MCF 10A (cell line): ENCODE results near the gene LPIN3. TPM values are rescaled to one million over a fixed set of nuclear protein-coding genes. Genes with fewer than 3 reads are reported as not detected.

ENCODE experiments used
- BruUV-seq: library from RNA; stranded (reverse); fragments of 400-500 nt; replicated peaks from 2 replicates; lab custom pipeline; 2021; lab: Mats Ljungman, UMichigan
- CTCF ChIA-PET: fragments of 300-600 bp; sonication (Branson Sonifier 250); formaldehyde crosslinking; extraction: SDS; loops from one replicate; lab custom pipeline; 2021; ENCODE audit warnings: antibody characterized with exemption, inconsistent platforms; lab: Yijun Ruan, JAX
- POLR2A ChIA-PET: fragments of 300-600, 350-650 bp; sonication (Branson Sonifier 250); formaldehyde crosslinking; extraction: SDS; loops from one replicate; lab custom pipeline; 2020; ENCODE audit warnings: antibody characterized with exemption, inconsistent platforms; lab: Yijun Ruan, JAX
- DNase-seq: peaks from one replicate; pipeline ENCODE4 v3.0.0-alpha.2; 2018; ENCODE audit not compliant: unreplicated experiment
- H3K27ac Mint-ChIP-seq: one replicate; pipeline ENCODE4 v1.8.0; 2022; ENCODE audit warnings: mild to moderate bottlenecking, low read depth, mixed read lengths; ENCODE audit not compliant: unreplicated experiment
- H3K27me3 Mint-ChIP-seq: one replicate; pipeline ENCODE4 v1.8.0; 2022; ENCODE audit warnings: mixed read lengths; ENCODE audit not compliant: insufficient read depth, unreplicated experiment
- H3K36me3 Mint-ChIP-seq: one replicate; pipeline ENCODE4 v1.8.0; 2022; ENCODE audit warnings: mild to moderate bottlenecking, moderate library complexity, mixed read lengths; ENCODE audit not compliant: insufficient read depth, unreplicated experiment
- H3K4me1 Mint-ChIP-seq: one replicate; pipeline ENCODE4 v1.8.0; 2022; ENCODE audit warnings: mixed read lengths; ENCODE audit not compliant: insufficient read depth, unreplicated experiment
- H3K4me3 Mint-ChIP-seq: one replicate; pipeline ENCODE4 v1.8.0; 2022; ENCODE audit warnings: mild to moderate bottlenecking, moderate library complexity, mixed read lengths; ENCODE audit not compliant: unreplicated experiment
- H3K9me3 Mint-ChIP-seq: one replicate; pipeline ENCODE4 v1.8.0; 2022; ENCODE audit warnings: mixed read lengths; ENCODE audit not compliant: unreplicated experiment
- intact Hi-C: fragments of 100-400 bp; cut with micrococcal nuclease; formaldehyde crosslinking; loops from 2 replicates; pipeline ENCODE4 v1.14.1; 2022
- total RNA-seq: library from RNA; stranded (reverse); gene quantifications from 2 replicates; pipeline ENCODE4 v1.2.3, GENCODE V29; 2022
- TF ChIP-seq, protein P1 (sequence below): fragments of 200-600 bp; IDR thresholded peaks from one replicate; pipeline ENCODE4 v1.8.0; 2022; ENCODE audit warnings: antibody characterized with exemption, mild to moderate bottlenecking; ENCODE audit not compliant: unreplicated experiment

Gene LPIN3
- total RNA-seq, 1 experiment from 2014 or later = 16.5 TPM

DNA sequence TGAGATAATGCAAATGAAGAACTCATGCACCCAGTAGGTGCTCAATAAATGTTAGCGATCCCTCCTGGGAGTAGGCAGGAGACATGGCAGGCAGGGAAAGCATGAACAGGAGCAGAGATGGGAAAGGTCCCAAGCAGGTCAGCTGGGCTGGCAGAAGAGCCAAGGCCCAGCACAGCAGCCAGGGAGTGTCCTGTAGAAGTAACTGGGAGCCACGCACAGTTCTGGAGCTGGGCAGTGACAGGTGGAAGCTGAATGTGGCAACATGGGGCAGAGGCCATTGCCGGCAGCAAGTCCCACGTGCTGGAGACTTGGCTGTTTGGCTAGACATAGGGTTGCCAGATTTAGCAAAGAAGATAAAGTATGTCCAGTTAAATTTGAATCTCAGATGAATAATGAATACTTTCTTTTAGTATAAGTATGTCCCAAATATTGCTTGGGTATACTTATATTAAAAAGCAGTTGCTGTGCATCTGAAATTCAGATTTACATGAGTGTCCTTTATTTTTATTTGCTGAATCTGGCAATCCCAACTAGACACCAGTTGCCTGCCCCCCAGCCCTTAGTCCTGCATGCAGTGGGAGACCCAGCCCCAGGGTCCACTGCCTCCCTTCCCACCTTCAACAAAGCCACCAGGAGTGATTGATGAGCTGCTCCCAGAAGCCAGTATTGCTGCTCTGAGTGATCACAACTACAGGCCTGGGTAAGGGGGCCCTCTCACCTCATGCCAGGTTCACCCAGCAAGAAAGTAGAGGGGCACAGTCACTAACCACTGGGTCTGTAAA, 3.7 kb upstream of the LPIN3 start:
- no peaks in the 10 kb centered on the region for H3K27me3 Mint-ChIP-seq
- intact Hi-C loops = no loop called here
- H3K4me3 Mint-ChIP-seq = no peak overlapping the region
- no peak for DNase-seq
- BruUV-seq = no TSS peak
- no peaks in the 10 kb centered on the region for H3K9me3 Mint-ChIP-seq
- TF ChIP-seq, protein P1, sequence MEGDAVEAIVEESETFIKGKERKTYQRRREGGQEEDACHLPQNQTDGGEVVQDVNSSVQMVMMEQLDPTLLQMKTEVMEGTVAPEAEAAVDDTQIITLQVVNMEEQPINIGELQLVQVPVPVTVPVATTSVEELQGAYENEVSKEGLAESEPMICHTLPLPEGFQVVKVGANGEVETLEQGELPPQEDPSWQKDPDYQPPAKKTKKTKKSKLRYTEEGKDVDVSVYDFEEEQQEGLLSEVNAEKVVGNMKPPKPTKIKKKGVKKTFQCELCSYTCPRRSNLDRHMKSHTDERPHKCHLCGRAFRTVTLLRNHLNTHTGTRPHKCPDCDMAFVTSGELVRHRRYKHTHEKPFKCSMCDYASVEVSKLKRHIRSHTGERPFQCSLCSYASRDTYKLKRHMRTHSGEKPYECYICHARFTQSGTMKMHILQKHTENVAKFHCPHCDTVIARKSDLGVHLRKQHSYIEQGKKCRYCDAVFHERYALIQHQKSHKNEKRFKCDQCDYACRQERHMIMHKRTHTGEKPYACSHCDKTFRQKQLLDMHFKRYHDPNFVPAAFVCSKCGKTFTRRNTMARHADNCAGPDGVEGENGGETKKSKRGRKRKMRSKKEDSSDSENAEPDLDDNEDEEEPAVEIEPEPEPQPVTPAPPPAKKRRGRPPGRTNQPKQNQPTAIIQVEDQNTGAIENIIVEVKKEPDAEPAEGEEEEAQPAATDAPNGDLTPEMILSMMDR = no peak
- peaks cover 20% of the 10 kb centered on the region for H3K4me1 Mint-ChIP-seq
- H3K36me3 Mint-ChIP-seq = peaks cover 1% of the 10 kb centered on the region
- ChIA-PET CTCF (interaction anchor here (0.6 to 6.7 kb wide), 9 partner anchors 7 to 378 kb away, joined by 3 to 314 read pairs (median 7); partner anchors contain the start of gene PLCG1), POLR2A (interaction anchor here (1.2 to 2.3 kb wide), 4 partner anchors 20 to 167 kb away, joined by 3 to 9 read pairs (median 6); no protein-coding TSS in a partner anchor)
- H3K27ac Mint-ChIP-seq = no peak overlapping the region

DNA sequence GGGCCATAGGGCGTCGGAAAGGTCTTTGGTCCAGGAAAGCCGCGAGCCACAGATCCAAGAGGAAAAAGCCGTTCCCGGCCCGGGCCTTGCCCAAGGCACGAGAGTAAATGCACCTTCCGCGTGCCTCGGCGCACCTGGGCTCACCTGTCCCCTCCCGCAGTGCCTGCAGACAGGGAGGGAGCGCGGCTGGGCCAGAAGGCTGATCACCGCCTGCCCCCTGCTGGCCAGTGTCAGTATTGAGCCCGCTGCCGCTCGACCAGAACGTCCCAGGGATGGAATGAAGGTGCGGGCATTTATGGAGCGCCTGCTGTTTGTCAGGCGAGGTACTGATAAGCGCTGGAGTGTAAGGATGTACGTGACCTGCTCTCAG, 679 bp upstream of the LPIN3 start:
- H3K4me1 Mint-ChIP-seq = peaks cover 33% of the 10 kb centered on the region
- H3K4me3 Mint-ChIP-seq = peak overlapping the region; percentile 80
- TF ChIP-seq, protein P1 = peak; percentile 99
- ChIA-PET CTCF (interaction anchor here (0.6 to 6.7 kb wide), 81 partner anchors 9 to 1911 kb away, joined by 3 to 314 read pairs (median 5); partner anchors contain the start of gene PLCG1), POLR2A (interaction anchor here (0.7 to 6.5 kb wide), 32 partner anchors 10 to 371 kb away, joined by 3 to 65 read pairs (median 4); partner anchors contain the start of genes PLCG1 and ZHX3)
- no peaks in the 10 kb centered on the region for H3K9me3 Mint-ChIP-seq
- peaks cover 4% of the 10 kb centered on the region for H3K36me3 Mint-ChIP-seq
- DNase-seq = peak; percentile 89
- intact Hi-C loops = loop anchor here (1.0 kb wide), 6 partner anchors 71 to 372 kb away; no protein-coding TSS in a partner anchor
- no peaks in the 10 kb centered on the region for H3K27me3 Mint-ChIP-seq
- H3K27ac Mint-ChIP-seq = peak overlapping the region; percentile 96
- no TSS peak for BruUV-seq

- no TSS peak for BruUV-seq
Observed at GRCh38 chr20:41342474-41343464, 2.1 kb downstream of the LPIN3 start.

More at GRCh38 chr20:41342474-41343464, 2.1 kb downstream of the LPIN3 start:
- H3K4me1 Mint-ChIP-seq = peaks cover 27% of the 10 kb centered on the region
- peak overlapping the region; percentile 80 for H3K27ac Mint-ChIP-seq
- no peaks in the 10 kb centered on the region for H3K27me3 Mint-ChIP-seq
- ChIA-PET POLR2A (interaction anchor here (0.7 to 6.5 kb wide), 6 partner anchors 13 to 216 kb away, joined by 3 to 48 read pairs (median 4); no protein-coding TSS in a partner anchor), CTCF (interaction anchor here (0.6 to 6.3 kb wide), 5 partner anchors 67 to 391 kb away, joined by 3 to 110 read pairs (median 4); partner anchors contain the start of gene PLCG1)
- peaks cover 11% of the 10 kb centered on the region for H3K36me3 Mint-ChIP-seq
- H3K9me3 Mint-ChIP-seq = no peaks in the 10 kb centered on the region
- no peak for DNase-seq
- intact Hi-C loops = no loop called here
- H3K4me3 Mint-ChIP-seq = peak overlapping the region; percentile 29
- TF ChIP-seq, protein P1 = no peak
